ENCODE data around the gene BMP2K. TPM values are rescaled to one million over a fixed set of nuclear protein-coding genes. Genes with fewer than 3 reads are reported as not detected.

The BMP2K gene
- total RNA-seq, 3 donors from 2014 or later (not counting 1 experiment from before 2014, with no cell fraction given): 10.1 to 13.5 (median 11.7) TPM

DNA sequence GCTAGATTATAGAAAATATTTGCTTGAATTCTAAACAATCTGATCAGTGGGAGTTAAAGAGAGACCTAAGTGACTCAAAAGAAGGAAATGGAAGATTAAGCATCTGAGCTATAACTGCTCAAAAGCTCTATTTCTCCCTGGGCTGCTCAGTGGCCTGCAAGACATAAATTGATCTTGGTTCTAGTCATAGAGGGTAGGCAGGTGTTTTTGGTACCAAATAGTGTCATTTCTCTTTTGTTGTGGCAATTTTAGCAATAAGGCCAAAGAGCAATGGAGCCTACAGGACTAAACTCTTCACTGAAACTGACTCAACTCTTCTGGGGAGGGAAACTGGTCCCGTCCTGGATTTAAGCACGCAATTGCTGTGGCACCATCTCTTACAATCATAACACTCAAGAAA, 33.9 kb upstream of the BMP2K start:
- H3K36me3 Mint-ChIP-seq: no peaks in the 10 kb centered on the region
- H3K9me3 Mint-ChIP-seq: no peaks in the 10 kb centered on the region
- no peak for ATAC-seq
- H3K9me3 ChIP-seq (ENCODE audit: control insufficient read depth, insufficient read depth, low read length): no peaks in the 10 kb centered on the region
- no peaks in the 10 kb centered on the region for H3K27me3 ChIP-seq (ENCODE audit: control insufficient read depth, insufficient read depth, low read length)
- no peaks in the 10 kb centered on the region for H3K36me3 ChIP-seq (ENCODE audit: control insufficient read depth, insufficient read depth, low read length)
- WGBS (ENCODE audit: insufficient coverage): 93% methylated on average over 2 of the region's 2 CpGs
- intact Hi-C loops (cut with micrococcal nuclease): no loop called here
- H3K27ac ChIP-seq (ENCODE audit: low read length): no peak overlapping the region
- DNase-seq: no peak
- H3K4me3 ChIP-seq (ENCODE audit: low read length): no peak overlapping the region
- no peak overlapping the region for H3K4me3 Mint-ChIP-seq
- no peaks in the 10 kb centered on the region for H3K27me3 Mint-ChIP-seq (ENCODE audit: low read depth in 2 of 2)
- no peaks in the 10 kb centered on the region for H3K4me1 ChIP-seq (ENCODE audit: control insufficient read depth, insufficient read depth, low read length)
- TF ChIP-seq, protein P1, sequence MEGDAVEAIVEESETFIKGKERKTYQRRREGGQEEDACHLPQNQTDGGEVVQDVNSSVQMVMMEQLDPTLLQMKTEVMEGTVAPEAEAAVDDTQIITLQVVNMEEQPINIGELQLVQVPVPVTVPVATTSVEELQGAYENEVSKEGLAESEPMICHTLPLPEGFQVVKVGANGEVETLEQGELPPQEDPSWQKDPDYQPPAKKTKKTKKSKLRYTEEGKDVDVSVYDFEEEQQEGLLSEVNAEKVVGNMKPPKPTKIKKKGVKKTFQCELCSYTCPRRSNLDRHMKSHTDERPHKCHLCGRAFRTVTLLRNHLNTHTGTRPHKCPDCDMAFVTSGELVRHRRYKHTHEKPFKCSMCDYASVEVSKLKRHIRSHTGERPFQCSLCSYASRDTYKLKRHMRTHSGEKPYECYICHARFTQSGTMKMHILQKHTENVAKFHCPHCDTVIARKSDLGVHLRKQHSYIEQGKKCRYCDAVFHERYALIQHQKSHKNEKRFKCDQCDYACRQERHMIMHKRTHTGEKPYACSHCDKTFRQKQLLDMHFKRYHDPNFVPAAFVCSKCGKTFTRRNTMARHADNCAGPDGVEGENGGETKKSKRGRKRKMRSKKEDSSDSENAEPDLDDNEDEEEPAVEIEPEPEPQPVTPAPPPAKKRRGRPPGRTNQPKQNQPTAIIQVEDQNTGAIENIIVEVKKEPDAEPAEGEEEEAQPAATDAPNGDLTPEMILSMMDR (IDR thresholded peaks at IDR 0.05): no peak
- H3K27ac Mint-ChIP-seq: no peak overlapping the region
- H3K4me1 Mint-ChIP-seq: no peaks in the 10 kb centered on the region

- no peaks in the 10 kb centered on the region for H3K4me1 ChIP-seq (ENCODE audit: control insufficient read depth, insufficient read depth, low read length)
- H3K27me3 Mint-ChIP-seq (ENCODE audit: low read depth in 2 of 2): no peaks in the 10 kb centered on the region
- H3K9me3 Mint-ChIP-seq: no peaks in the 10 kb centered on the region
- no peaks in the 10 kb centered on the region for H3K27me3 ChIP-seq (ENCODE audit: control insufficient read depth, insufficient read depth, low read length)
- no peaks in the 10 kb centered on the region for H3K36me3 ChIP-seq (ENCODE audit: control insufficient read depth, insufficient read depth, low read length)
- no peaks in the 10 kb centered on the region for H3K4me1 Mint-ChIP-seq
- WGBS (ENCODE audit: insufficient coverage): 100% methylated on average over 2 of the region's 3 CpGs
- H3K4me3 Mint-ChIP-seq: no peak overlapping the region
- H3K27ac ChIP-seq (ENCODE audit: low read length): no peak overlapping the region
- intact Hi-C loops (cut with micrococcal nuclease): no loop called here
- TF ChIP-seq, protein P1 (IDR thresholded peaks at IDR 0.05): no peak
- no peaks in the 10 kb centered on the region for H3K9me3 ChIP-seq (ENCODE audit: control insufficient read depth, insufficient read depth, low read length)
- ATAC-seq: no peak
- no peaks in the 10 kb centered on the region for H3K36me3 Mint-ChIP-seq
- H3K4me3 ChIP-seq (ENCODE audit: low read length): no peak overlapping the region
- H3K27ac Mint-ChIP-seq: no peak overlapping the region
- no peak for DNase-seq
Observed at GRCh38 chr4:78747475-78747922, 28.7 kb upstream of the BMP2K start.

DNA sequence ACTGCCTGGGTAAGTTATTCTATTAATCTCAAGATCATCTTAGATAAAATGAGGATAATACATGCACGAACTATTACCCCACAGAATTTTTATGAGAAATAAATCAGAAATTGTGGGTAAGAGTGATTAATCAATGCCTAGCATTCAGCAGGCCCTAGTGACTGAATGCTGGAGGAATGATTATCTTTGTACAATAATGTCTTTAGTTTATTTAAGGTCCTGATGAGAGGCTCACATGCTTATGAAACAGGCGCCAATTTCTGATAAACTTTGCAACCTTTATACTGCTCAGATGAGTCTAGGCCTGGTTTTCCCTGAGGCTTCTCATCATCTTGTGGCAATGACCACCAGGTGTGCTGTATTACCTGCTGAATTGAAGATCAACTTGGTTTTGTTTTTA, 27.8 kb upstream of the BMP2K start:
- WGBS (ENCODE audit: insufficient coverage): 93% methylated on average over 1 of the region's 2 CpGs
- H3K27ac ChIP-seq (ENCODE audit: low read length): no peak overlapping the region
- H3K36me3 Mint-ChIP-seq: no peaks in the 10 kb centered on the region
- no peaks in the 10 kb centered on the region for H3K9me3 Mint-ChIP-seq
- H3K4me3 Mint-ChIP-seq: no peak overlapping the region
- no peak overlapping the region for H3K27ac Mint-ChIP-seq
- DNase-seq (no peak), ATAC-seq (no peak)
- no peaks in the 10 kb centered on the region for H3K36me3 ChIP-seq (ENCODE audit: control insufficient read depth, insufficient read depth, low read length)
- H3K4me3 ChIP-seq (ENCODE audit: low read length): no peak overlapping the region
- H3K4me1 ChIP-seq (ENCODE audit: control insufficient read depth, insufficient read depth, low read length): no peaks in the 10 kb centered on the region
- intact Hi-C loops (cut with micrococcal nuclease): loop anchor here (2.0 kb wide), 1 partner anchor 28 kb away; no protein-coding TSS in a partner anchor
- TF ChIP-seq, protein P1 (IDR thresholded peaks at IDR 0.05): no peak
- H3K27me3 Mint-ChIP-seq (ENCODE audit: low read depth in 2 of 2): no peaks in the 10 kb centered on the region
- H3K9me3 ChIP-seq (ENCODE audit: control insufficient read depth, insufficient read depth, low read length): no peaks in the 10 kb centered on the region
- no peaks in the 10 kb centered on the region for H3K4me1 Mint-ChIP-seq
- H3K27me3 ChIP-seq (ENCODE audit: control insufficient read depth, insufficient read depth, low read length): no peaks in the 10 kb centered on the region

DNA sequence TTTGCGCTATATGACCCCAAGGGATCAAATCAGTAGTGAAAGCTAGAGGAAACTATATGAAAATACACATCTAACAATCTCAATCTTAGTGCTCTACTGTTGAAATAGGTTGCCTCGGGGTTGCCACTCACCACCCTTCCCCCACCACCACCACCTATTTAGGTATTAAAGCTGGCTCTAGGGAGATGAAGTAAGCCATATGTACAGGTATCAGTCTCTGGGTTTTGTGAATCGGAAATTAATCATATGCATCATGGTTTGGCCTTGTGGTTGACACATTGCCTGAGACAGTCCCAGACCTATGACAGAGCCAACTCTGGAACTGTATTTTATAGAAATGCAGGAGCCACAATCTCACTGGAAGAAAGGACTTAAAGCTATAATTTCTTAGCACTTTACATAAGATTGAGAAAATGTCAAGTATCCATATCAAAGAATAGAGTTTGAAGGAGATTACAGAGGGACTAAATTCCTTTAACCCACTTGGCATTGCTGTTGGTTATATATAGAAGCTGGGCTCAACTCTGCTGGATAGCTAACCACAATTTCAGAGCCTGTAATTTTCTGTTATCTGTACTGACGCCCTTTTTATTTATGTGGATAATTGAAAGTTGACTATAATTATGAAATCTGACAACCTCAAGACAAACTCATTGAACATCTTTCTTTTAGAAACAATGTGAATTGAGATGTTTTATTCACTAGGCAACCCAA, 26.7 kb upstream of the BMP2K start:
- Mint-ChIP-seq H3K36me3 (no peaks in the 10 kb centered on the region), H3K9me3 (no peaks in the 10 kb centered on the region), H3K4me1 (no peaks in the 10 kb centered on the region), H3K4me3 (no peak overlapping the region), H3K27ac (no peak overlapping the region), H3K27me3 (ENCODE audit: low read depth in 2 of 2) (no peaks in the 10 kb centered on the region)
- H3K4me3 ChIP-seq (ENCODE audit: low read length): no peak overlapping the region
- no peaks in the 10 kb centered on the region for H3K4me1 ChIP-seq (ENCODE audit: control insufficient read depth, insufficient read depth, low read length)
- no peak for ATAC-seq
- no peaks in the 10 kb centered on the region for H3K9me3 ChIP-seq (ENCODE audit: control insufficient read depth, insufficient read depth, low read length)
- no peaks in the 10 kb centered on the region for H3K27me3 ChIP-seq (ENCODE audit: control insufficient read depth, insufficient read depth, low read length)
- DNase-seq: no peak
- TF ChIP-seq, protein P1 (IDR thresholded peaks at IDR 0.05): no peak
- H3K36me3 ChIP-seq (ENCODE audit: control insufficient read depth, insufficient read depth, low read length): no peaks in the 10 kb centered on the region
- whole genome bisulfite sequencing (ENCODE audit: insufficient coverage): 76% methylated on average over 2 of the region's 4 CpGs
- intact Hi-C loops (cut with micrococcal nuclease): loop anchor here (2.0 kb wide), 1 partner anchor 29 kb away; no protein-coding TSS in a partner anchor
- no peak overlapping the region for H3K27ac ChIP-seq (ENCODE audit: low read length)

Measured in natural killer cell (primary cell).